ENCODE results near the gene UPF3A.
"Not testable (repeated sequence)": the region's sequence is repeated elsewhere in the genome, so short reads cannot be mapped to it uniquely, and the experiment has no call there.

Gene UPF3A, protein sequence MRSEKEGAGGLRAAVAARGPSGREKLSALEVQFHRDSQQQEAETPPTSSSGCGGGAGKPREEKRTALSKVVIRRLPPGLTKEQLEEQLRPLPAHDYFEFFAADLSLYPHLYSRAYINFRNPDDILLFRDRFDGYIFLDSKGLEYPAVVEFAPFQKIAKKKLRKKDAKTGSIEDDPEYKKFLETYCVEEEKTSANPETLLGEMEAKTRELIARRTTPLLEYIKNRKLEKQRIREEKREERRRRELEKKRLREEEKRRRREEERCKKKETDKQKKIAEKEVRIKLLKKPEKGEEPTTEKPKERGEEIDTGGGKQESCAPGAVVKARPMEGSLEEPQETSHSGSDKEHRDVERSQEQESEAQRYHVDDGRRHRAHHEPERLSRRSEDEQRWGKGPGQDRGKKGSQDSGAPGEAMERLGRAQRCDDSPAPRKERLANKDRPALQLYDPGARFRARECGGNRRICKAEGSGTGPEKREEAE

DNA sequence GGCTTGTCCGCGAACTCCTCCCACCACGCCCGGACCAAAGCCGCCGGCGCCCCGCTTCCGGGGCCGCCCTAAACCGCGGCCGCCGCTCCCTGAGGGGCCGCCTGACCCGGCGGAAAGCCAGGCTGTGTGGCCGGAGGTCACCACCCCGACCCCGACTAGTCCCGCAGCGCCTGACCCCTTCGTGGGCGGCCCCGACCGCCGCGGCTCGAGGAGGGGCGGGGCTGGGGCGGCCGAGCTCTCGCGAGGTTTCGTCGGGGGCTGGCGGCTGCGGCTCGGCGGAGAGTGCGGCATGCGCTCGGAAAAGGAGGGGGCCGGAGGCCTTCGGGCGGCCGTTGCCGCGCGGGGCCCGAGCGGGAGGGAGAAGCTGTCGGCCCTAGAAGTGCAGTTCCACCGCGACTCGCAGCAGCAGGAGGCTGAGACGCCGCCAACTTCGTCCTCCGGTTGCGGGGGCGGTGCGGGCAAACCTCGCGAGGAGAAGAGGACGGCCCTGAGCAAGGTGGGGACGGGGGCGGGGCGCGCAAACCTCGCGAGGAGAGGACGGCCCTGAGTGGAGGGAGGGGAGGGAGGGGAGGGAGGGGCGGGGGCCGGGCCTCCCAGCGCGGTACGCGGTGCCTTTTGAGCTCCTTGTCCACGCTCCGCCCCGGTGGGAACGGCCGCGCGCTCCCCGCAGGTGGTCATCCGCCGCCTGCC, at the start of gene UPF3A:
TSS of gene UPF3A (plus strand) at position 251 of the 690 bp plus-strand sequence. CDS start at position 290, 39 bp downstream.
- DNase-seq (ENCODE audit: low spot score) = peak; percentile 92

DNA sequence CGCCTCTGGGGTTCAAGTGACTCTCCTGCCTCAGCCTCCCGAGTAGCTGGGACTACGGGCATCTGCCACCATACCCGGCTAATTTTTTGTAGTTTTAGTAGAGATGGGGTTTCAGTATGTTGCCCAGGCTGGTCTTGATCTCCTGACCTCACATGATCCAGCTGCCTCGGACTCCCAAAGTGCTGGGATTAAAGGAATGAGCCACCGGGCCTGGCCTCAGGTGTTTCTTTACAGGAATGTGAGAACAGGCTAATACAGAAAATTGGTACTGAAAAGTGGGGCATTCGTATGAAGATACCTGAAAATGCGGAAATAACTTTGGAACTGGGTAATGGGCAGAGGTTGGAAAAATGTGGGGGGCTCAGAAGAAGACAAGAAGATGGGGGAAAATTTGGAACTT, 49.5 kb upstream of the UPF3A start:
- DNase-seq (ENCODE audit: low spot score) = no peak

DNA sequence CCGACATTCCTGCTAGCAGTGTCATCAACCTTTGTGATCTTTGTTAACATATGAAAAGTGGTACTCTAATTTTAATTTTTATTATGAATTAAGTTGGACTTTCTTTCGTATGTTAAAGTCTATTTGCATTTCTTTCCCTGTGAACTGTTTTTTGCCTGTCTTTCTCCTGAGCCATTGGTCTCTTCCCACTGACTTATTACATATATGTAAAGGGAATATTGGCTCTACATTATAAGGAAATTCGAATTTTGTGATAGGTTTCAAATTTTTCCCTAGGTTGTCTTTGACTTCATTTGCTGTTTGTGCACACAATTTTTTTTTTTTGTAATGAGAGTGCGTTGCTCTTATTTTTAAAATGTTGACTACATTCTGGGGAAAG, 47.1 kb upstream of the UPF3A start:
- no peak for DNase-seq (ENCODE audit: low spot score)

DNA sequence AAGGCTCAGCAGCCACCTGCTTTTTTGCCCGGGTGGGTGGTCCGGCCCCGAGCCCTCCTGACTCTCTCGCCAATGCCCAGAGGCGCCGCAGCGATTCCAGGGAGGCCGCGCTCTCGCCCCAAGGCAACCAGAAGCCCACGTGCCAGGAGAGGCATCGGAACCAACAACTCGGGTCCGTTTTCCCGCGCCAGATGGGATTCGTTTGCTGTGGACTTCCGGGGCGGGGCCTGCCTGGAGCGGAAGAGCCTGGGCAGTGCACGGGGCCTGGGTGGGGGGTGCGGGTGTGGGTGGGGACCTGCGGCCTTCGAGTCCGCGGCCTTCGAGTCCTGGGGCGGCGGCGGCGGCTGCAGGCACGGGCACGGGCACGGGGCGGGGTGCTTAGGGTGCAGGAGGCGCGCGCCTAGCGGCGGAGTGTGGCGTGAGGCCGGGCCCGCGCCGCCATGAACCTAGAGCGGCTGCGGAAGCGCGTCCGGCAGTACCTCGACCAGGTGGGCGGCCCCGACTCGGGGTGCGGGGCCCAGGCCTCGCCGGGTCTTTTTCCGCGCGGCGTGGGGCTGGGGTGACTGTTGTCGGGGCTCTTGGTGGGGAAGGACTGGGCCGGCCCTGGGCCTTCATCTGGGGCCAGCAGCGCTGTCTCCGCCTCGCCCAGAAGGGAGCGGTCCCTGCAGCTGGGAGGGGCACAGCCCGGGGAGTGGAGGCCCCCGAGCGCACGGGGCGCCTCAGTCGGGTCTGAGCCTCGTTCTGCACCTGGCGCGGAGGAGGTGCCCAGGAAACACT, 46.6 kb upstream of the UPF3A start, which contains the start of gene CDC16:
TSS of gene CDC16 (plus strand) at position 253 of the 777 bp plus-strand sequence. CDS start at position 441, 188 bp downstream.
- DNase-seq (ENCODE audit: low spot score) = peak; percentile 96

DNA sequence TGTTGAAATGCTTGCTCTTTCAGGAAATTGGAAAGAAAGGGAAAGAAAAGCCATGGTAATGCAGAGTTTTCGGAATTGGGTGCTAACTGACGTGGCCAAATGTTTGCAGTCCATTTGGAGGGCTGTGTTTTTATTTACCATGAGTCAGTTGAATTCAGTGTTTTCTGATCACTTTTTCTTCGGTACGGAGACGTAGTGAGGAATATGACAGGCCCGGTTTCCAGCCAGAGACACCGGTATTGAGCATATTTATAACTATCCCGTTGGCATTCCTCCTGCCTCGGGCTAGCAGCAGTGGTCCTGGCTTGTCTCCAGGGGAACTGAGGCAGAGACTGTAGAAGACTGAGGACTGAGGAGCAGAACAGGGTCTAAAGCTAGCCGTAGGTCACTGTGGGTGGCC, 45.7 kb upstream of the UPF3A start:
- no peak for DNase-seq (ENCODE audit: low spot score)

DNA sequence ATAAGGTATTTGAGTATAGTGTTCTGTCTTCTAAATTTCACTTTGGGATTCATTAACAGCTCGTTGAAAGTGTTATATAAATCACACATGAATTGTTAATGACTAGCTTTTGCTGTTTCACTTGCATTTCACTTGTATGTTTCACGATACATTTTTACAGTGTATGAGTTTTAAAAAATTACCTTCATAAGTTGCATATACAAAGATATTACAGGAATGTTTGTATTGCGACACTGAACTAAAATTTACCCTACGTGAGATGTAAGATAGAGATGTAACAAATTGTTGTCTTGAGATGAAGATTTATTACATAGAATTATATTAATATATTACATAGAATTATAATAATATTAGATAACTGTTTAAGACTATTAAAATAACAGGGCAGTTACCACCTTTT, 45.2 kb upstream of the UPF3A start:
- DNase-seq (ENCODE audit: low spot score) = no peak

DNA sequence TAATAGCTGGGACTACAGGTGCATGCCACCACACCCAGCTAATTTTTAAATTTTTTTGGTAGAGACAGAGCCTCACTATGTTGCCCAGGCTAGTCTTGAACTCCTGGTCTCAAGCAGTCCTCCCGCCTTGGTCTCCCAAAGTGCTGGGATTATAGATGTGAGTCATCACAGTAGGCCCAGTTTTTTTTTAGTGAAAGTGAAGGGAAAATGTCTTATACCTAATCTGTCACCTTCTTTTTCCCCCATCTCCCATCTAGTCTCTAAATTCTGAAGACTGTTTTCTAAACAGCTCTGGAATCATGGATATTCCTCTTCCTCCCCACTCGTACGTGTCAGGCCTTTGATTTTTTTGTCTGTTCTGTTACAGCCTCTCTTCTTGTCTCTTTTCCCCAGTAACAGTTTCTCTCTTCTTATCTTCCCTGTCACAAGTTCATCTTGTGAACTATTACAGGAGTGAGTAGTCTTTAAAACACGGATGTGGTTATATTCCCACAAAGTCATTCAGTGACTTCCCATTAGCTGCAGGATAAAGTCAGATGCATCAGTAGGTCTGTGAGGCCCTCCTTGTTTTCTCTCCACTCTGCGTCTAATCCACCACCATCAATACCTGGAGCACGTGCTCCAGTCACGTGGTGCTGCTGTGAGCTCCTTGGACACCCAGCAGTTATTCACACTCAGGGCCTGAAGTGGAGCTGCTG, 43.8 kb upstream of the UPF3A start:
- DNase-seq (ENCODE audit: low spot score) = no peak

DNA sequence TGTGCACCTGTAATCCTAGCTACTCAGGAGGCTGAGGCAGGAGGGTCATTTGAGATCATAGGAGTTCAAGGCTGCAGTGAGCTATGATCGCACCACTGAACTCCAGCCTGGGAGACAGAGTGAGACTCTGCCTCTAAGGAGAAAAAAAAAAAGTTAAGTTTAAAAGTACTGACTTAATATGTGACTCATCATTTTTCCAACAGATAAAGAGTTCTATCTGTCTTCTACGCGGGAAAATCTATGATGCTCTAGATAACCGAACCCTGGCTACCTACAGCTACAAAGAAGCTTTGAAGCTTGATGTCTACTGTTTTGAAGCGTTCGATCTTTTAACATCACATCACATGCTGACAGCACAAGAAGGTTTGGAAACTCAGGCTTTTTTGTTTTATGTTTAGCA, 39.5 kb upstream of the UPF3A start:
- no peak for DNase-seq (ENCODE audit: low spot score)

DNA sequence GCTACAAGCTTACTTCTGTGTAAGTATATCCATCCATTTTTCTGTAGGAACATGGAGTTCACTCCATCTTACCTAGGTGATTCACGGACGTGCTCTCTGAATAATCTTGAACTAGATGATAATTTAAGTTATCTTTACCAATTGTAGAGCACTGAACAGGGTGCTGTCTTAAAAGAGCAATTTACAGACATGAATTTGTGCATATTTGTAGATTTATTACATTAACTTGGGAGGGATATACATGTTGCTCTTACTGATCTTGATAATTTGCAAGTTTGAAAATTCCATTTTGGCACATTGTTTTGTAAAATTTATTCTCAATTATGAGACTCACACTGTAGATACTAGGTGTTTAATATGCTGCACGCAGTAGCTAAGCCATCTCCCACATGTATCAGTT, 37.4 kb upstream of the UPF3A start:
- DNase-seq (ENCODE audit: low spot score) = no peak

DNA sequence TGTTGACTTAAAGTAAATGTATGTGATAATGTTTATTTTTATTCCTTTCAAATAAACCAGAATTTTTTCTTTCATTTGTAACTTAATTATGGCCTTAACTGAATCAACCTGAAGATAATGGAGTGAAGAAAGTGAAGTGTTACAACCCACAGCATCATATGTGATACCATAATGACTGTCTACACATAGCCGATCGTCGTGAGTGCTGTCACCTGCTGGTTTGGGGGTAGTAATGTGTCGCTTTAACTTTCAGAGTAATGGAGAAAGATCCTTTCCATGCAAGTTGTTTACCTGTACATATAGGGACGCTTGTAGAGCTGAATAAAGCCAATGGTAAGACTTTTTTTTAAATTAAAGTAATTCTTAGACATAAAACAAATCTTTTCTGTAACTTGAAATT, 36.8 kb upstream of the UPF3A start:
- DNase-seq (ENCODE audit: low spot score) = no peak

DNA sequence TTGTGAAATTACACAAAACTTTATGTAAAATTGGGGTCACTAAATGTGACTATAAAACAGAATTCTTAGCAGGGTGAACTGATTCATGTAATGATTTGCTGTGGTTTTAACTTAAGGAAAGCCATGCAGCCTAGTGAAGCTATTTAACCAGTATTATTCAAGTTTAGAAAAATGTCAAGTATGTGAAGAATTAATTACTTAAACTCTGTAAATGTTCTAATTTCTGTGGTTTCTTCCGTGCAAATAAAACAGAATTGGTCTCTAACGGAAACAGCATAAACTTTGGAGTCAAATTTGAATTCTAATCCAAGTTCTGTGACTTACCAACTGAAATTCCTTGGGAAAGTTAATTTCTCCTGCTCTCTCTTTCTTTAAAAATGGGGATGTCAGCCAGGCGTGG, 33.4 kb upstream of the UPF3A start:
- no peak for DNase-seq (ENCODE audit: low spot score)

DNA sequence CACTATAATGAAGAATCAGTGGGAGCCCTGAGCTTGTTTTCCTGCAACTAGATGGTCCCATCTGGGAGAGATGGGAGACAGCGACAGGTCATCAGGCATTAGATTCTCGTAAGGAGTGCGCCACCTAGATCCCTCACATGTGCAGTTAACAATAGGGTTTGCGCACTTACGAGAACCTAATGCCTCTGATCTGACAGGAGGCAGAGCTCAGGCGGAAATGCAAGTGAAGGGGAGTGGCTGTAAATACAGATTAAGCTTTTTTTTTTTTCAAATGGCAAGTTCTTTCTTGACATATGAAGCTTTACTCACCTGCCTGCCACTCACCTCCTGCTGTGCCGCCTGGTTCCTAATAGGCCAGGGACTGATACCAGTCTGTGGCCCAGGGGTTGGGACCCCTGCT, 32.3 kb upstream of the UPF3A start:
- DNase-seq (ENCODE audit: low spot score) = no peak

DNA sequence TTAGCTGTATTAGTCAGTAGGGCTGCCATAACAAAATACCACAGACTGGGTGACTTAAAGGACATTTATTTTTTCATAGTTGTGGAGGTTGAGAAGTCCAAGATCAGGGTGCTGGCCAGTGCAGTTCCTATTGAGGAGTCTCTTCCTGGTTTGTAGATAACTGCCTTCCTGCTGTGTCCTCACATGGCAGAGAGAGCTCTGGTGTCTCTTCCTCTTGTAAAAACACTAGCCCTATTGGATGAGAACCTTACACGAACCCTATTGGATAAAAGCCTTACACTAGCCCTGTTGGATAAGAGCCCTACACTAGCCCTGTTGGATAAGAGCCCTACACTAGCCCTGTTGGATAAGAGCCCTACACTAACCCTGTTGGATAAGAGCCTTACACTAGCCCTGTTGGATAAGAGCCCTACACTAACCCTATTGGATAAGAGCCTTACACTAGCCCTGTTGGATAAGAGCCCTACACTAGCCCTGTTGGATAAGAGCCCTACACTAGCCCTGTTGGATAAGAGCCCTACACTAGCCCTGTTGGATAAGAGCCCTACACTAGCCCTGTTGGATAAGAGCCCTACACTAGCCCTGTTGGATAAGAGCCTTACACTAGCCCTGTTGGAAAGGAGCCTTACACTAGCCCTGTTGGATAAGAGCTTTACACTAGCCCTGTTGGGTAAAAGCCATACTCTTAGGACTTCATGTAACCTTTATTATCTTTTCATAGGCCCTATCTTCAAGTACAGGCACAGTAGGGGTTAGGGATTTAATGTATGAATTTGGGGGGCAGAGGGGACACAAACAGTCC, 29.6 kb upstream of the UPF3A start:
- DNase-seq (ENCODE audit: low spot score) = not testable (repeated sequence)

DNA sequence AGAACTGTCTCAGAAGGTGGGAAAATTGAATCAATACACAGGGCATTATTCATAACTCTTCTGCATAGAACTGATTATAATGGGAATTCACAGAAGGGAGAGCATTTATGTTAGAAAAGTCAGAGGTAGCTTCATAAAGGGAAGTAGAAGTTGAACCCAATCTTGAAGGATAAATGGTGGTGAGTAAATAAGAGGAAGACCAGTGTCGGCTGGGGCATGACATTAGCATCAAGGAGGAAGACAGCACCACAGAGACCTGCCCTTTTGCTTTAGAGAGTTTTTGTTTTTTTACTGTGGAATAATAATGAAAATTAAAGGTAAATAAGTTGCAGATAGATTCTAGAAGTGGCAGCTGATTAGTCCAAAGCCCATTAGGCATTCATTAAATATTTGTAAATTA, 24.9 kb upstream of the UPF3A start:
- DNase-seq (ENCODE audit: low spot score) = no peak

DNA sequence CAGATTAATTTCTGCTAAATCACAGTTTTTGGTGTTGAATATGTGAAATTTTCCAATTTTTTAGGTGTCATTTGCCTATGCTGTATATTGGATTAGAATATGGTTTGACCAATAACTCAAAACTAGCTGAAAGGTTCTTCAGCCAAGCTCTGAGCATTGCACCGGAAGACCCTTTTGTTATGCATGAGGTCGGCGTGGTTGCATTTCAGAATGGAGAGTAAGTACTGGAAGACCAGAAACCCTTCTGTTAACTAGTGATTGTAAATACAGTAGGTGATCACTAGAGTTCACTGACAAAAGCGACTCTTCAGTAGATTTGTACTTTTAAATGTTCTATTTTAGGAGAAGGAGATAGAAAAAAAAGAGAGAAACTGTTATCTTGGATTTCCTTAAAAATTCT, 24.4 kb upstream of the UPF3A start:
- DNase-seq (ENCODE audit: low spot score) = no peak

DNA sequence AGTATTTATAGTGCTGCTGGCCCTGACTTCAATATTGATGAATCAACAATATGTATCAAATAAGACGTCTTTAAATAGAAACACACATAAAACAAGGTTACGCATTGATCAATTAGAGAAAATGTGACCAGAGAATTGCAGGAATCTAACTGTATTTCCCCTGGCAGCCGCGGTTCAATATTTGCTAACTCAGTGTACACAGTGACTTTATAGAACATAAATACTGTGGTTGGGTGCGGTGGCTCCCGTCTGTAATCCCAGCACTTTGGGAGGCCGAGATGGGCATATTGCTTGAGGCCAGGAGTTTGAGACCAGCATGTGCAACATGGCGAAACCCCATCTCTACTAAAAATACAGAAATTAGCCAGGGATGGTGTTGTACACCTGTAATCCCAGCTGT, 22.8 kb upstream of the UPF3A start:
- no peak for DNase-seq (ENCODE audit: low spot score)

DNA sequence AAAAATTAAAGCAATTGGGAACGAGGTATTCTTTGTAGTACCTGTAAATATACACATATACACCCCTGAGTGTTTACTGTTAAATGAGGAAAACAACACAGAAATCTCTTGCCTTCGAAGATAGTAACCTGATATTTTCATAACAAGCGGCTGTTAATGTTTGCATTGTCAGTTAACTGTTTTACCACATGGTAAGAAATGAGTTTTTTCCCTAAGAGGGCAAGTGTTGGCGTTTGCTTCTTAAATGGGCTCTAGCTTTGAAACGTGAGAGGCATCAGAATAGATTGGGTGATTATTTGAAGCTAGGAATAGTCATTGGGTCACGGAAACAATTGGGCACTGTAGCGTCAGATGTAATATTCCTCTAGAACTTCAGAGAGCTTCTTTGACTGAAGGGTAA, 22.0 kb upstream of the UPF3A start:
- DNase-seq (ENCODE audit: low spot score) = no peak

DNA sequence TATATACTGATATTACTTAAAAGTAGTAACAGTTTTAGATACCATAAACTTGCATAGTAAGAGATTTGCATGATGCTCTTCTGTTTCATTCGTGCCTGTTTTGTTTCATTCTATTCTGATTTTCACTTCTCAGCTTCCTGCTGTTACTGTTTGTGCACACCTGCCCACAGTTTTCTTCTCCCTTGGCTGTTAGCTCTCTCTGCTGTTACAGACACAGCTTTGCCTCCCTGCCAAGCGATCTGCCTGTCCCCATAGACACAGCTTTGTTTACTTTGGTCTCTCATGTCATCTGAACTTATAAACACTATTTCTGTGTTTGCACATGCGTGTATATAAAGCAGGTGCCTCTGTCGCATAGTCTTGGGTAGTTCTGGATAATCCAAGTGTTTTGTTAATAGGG, 21.4 kb upstream of the UPF3A start:
- no peak for DNase-seq (ENCODE audit: low spot score)

DNA sequence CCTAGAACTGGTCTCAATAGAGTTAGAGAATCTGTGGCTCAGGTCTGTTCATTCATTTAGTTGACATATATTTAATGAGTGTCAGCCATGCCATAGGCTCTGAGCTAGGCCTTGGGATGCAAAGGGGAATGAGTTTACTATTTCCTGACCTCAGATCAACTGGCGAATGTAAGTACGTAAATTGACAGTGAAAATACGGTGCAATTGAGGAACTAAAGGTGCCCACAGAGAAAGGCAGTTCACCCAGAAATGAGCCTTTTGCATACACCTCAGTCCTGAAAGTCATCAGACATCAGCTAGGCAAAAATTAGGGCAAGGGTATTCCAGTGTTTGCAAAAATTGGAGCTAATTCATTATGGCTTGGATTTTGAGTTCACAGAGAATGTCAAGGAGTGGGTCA, 20.6 kb upstream of the UPF3A start:
- DNase-seq (ENCODE audit: low spot score) = no peak

DNA sequence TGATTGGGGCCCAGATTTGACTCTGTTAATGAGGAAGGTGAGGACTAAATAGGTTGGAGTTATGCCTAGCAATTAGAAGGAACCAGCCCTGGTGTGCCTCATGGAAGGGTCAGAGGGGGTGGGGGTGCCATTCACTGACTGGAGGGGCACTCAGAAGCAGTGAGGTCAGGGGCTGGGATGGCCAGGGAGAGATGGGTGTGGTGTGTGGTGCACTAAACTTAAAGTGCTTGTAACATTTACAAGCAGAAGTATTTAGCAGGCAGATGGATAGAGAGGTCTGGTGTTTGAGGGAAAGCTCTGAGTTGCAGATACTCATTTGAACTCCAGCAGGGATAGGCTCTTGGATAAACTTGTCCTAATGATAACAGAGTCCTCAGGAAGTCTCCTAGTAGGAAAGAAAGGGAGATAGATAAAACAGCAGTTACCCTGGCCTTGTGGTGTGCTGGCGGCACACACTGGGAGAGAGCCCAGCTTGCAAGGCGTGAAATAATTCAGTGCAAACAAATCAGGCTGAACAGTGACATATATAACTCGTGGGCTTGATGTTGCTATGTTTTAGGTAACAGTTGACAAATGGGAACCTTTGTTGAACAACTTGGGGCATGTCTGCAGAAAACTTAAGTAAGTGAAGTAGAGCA, 20.0 kb upstream of the UPF3A start:
- no peak for DNase-seq (ENCODE audit: low spot score)

DNA sequence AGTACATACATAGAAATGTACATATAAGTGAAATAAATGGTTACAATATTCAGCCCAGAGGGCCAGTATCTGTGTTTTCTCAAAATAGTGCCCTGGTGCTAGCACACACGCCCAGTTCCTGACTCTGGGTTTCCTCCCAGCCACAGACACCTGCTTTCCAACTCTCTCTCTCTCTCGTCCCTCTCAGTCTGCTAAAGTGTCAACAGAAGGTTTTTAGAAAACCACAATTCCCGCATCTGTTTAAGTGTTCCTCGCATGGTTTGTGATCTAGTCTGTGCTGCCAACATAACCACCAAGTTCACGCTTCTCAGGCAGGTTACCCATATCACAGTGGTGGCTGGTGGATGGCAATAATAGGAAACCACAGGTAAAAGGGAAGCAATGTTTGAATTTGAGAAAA, 17.8 kb upstream of the UPF3A start:
- DNase-seq (ENCODE audit: low spot score) = no peak
